Parathyroid adenoma (tissue), 2 donors: ENCODE measurements around the gene RAG1.

ENCODE experiments used
- H2AFZ ChIP-seq: fragments of 300-600 bp; sonication (generic); one replicate; pipeline ENCODE4 v1.7.0; 2017; ENCODE audit warnings: antibody characterized with exemption, mild to moderate bottlenecking
- H3K27ac ChIP-seq: fragments of 300-600 bp; sonication (generic); one replicate; pipeline ENCODE4 v1.7.0; 2017
- H3K27me3 ChIP-seq: fragments of 300-600 bp; sonication (generic); one replicate; pipeline ENCODE4 v1.7.0; 2017; ENCODE audit warnings: low read length; ENCODE audit not compliant: control insufficient read depth, insufficient read depth
- H3K36me3 ChIP-seq: fragments of 300-600 bp; sonication (generic); one replicate; pipeline ENCODE4 v1.7.0; 2017; ENCODE audit warnings: low read length; ENCODE audit not compliant: control insufficient read depth, insufficient read depth
- H3K4me1 ChIP-seq: fragments of 300-600 bp; sonication (generic); one replicate; pipeline ENCODE4 v1.7.0; 2017; ENCODE audit warnings: control low read depth
- H3K4me2 ChIP-seq: fragments of 300-600 bp; sonication (generic); one replicate; pipeline ENCODE4 v1.7.0; 2017; ENCODE audit warnings: low read length
- H3K4me3 ChIP-seq: fragments of 300-600 bp; sonication (generic); one replicate; pipeline ENCODE4 v1.7.0; 2017; ENCODE audit warnings: low read depth, low read length
- H3K79me2 ChIP-seq: fragments of 300-600 bp; sonication (generic); one replicate; pipeline ENCODE4 v1.7.0; 2017; ENCODE audit warnings: control low read depth
- H3K9ac ChIP-seq: fragments of 300-600 bp; sonication (generic); one replicate; pipeline ENCODE4 v1.7.0; 2017; ENCODE audit warnings: mild to moderate bottlenecking
- H3K9me3 ChIP-seq: fragments of 300-600 bp; sonication (generic); one replicate; pipeline ENCODE4 v1.7.0; 2017; ENCODE audit warnings: low read length; ENCODE audit not compliant: control insufficient read depth
- TF ChIP-seq, protein P1 (sequence below): fragments of 300-600 bp; sonication (generic); IDR thresholded peaks from one replicate; pipeline ENCODE4 v1.7.0; 2017; ENCODE audit warnings: antibody characterized with exemption, mild to moderate bottlenecking
- donor health status: primary hyperparathyroidism.

Gene RAG1

DNA sequence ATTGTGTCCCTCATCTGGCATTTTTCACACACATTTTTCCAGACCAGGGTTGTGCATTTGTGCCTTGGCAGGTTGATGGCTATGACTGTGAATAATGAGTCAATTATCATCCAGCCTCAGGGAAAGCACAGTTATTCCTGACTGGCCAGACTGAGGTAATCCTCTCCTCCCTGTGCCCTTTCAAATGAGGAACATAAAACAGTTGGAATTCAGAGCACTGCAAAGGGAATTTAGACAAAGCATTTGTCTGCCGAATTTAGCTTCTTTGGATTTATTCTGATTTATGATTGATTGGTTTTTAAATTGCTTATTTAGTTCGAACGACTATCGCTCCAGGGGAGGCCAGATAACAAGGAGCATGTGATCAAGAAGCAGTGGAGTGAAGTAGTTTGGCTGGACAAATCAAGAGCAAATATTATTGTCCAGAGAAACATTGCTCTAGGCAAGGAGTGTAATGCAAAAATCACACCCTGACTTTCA lies 61.0 kb downstream of the RAG1 start:
- H3K4me1 ChIP-seq: no peaks in the 10 kb centered on the region
- H3K9me3 ChIP-seq: no peaks in the 10 kb centered on the region
- H3K4me2 ChIP-seq: no peak overlapping the region
- H3K4me3 ChIP-seq: no peak overlapping the region
- no peak overlapping the region for H3K9ac ChIP-seq
- no peak overlapping the region for H2AFZ ChIP-seq
- no peak overlapping the region for H3K27ac ChIP-seq
- TF ChIP-seq, protein P1, sequence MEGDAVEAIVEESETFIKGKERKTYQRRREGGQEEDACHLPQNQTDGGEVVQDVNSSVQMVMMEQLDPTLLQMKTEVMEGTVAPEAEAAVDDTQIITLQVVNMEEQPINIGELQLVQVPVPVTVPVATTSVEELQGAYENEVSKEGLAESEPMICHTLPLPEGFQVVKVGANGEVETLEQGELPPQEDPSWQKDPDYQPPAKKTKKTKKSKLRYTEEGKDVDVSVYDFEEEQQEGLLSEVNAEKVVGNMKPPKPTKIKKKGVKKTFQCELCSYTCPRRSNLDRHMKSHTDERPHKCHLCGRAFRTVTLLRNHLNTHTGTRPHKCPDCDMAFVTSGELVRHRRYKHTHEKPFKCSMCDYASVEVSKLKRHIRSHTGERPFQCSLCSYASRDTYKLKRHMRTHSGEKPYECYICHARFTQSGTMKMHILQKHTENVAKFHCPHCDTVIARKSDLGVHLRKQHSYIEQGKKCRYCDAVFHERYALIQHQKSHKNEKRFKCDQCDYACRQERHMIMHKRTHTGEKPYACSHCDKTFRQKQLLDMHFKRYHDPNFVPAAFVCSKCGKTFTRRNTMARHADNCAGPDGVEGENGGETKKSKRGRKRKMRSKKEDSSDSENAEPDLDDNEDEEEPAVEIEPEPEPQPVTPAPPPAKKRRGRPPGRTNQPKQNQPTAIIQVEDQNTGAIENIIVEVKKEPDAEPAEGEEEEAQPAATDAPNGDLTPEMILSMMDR: no peak
- no peaks in the 10 kb centered on the region for H3K27me3 ChIP-seq
- H3K36me3 ChIP-seq: no peaks in the 10 kb centered on the region
- no peaks in the 10 kb centered on the region for H3K79me2 ChIP-seq
